ENCODE data around the gene ZCCHC14.
"Not testable (repeated sequence)": the region's sequence is repeated elsewhere in the genome, so short reads cannot be mapped to it uniquely, and the experiment has no call there.

ZCCHC14 gene

DNA sequence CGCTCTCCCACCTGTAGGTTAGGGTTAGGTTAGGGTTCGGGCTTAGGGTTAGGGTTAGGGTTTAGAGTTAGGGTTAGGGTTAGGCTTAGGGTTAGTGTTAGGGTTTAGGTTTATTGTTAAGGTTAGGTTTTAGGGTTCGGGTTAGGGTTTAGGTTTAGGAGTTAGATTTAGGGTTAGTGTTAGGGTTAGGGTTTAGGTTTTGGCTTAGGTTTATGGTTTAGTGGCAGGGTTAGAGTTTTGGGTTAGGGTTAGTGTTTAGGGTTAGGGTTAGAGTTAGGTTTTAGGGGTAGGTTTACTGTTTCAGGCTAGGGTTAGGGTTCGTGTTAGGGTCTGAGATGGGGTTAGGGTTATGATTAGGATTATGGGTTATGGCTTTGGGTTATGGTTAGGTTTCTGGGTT is 31.6 kb upstream of the ZCCHC14 start:
- no peak for DNase-seq (ENCODE audit: low read depth in 2 of 2)

GRCh38 chr16:87523605-87524004 is 30.8 kb upstream of the ZCCHC14 start:
- not testable (repeated sequence) for DNase-seq (ENCODE audit: low read depth in 2 of 2)

GRCh38 chr16:87521764-87522163 is 28.9 kb upstream of the ZCCHC14 start:
- not testable (repeated sequence) for DNase-seq (ENCODE audit: low read depth in 2 of 2)

DNA sequence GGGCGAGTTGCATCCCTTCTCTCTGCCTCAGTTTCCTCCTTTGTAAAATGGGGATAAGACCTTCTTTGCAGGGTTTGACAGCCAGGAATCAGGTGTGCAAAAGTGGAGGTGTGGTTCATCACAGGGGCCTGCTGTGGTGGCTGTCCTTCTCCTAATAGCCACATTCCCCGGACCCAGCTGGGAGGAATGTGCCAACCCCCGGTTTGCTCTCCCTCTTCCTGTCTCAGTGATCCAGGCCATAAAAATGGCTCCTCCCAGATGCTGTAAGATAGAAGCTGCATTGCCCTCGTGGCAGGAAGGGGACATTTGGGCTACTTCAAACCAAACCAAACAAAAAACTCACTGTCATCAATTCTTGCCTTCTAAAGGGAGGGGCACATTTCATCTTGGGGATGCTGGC is 26.3 kb upstream of the ZCCHC14 start:
- not testable (repeated sequence) for DNase-seq (ENCODE audit: low read depth in 2 of 2)

DNA sequence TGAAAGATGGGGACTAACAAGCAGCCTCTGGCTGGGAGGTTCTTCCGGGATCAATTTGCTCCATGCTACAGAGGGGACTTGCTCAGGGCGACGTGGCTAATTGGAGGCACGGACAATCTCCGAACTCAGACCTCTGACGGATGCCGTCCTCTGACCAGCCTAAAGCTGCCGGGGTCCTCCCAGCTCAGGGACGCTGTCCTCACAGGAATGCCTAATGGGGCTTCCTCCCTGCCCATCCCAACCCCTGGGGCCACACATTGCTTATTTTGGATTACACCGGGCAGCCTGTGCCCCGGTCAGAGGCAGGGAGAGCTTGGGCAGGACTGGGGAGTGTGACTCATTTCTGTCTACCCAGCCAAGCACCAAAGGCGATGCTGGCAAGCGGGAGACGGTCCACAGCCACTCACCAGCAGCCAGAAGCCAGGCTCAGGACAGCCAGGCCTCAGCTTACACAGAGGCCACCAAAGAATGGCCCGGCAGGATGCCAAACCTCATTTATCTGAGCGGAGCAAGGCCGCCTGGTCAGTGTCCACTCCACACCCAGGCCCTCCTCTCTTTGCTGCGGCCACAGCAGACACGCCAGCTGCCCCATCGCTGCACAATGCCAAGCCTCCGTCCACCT is 25.7 kb upstream of the ZCCHC14 start:
- DNase-seq (ENCODE audit: low read depth in 2 of 2) = not testable (repeated sequence)

- not testable (repeated sequence) for DNase-seq (ENCODE audit: low read depth in 2 of 2)
Measured at GRCh38 chr16:87517610-87518429, 25.0 kb upstream of the ZCCHC14 start.

DNA sequence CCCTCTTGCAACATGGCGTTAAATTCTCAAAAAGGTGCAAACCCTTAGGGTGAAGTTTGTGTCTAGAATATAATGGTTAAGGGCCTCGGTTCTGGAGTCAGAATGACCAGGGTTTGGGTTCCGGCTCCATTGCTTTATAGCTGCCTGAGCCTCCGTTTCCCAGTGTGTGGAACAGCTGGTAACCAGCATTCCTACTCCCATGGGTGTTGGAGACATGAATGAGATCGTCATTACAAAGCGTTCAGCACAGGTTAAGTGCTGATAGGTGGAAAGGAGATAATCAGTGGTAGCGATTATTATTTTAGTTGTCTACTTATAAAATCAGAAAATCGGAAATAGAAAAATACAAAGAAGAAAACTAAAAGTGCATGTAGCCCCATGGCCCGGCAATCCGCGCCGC is 23.5 kb upstream of the ZCCHC14 start:
- no peak for DNase-seq (ENCODE audit: low read depth in 2 of 2)

- DNase-seq (ENCODE audit: low read depth in 2 of 2) = no peak
Measured at GRCh38 chr16:87515475-87516330, 22.9 kb upstream of the ZCCHC14 start.

GRCh38 chr16:87509778-87510177 is 17.0 kb upstream of the ZCCHC14 start:
- not testable (repeated sequence) for DNase-seq (ENCODE audit: low read depth in 2 of 2)

- no peak for DNase-seq (ENCODE audit: low read depth in 2 of 2)
Measured at GRCh38 chr16:87507351-87508069, 14.7 kb upstream of the ZCCHC14 start.

DNA sequence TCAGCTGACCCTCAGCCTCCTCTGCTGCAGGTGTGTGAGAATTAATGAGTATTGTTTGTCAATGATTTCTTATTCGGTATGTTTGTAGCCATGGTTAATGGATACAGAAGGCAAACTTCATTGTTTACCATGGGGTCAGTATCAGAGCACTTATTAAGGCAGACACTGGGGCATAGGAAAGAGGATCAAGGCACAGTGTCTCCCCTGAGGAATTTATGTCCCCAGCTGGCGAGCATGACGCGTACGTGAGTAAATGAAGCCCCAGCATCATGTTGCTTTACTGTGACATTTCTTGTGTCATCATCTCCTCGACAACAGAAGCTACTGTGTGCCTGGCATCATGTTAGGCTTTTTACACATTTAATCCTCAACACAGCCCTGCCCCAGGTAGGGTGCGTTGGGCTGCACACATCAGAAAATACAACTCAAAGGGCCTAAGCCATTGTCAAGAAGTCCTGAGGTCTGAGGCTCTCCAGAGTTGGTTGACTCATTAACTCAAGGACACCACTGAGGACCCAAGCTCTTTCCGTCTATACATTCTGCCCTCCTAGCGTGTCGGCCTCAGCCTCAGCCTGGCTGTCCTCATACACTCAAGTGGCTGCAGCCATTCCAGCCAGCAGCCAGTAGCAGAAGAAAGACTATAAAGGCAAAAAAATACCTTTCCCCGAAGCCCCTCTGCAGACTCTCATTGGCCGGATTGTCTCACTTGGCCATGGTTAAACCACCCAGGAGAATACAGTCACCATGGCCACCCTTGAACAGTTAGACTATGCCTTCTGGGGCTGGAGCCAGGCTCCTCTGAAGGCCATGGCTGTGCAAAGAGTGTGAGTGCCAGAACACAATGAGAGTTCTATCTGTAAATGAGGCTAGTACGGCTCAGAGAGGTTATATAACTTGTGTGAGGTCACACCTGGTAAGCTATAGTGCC is 13.9 kb upstream of the ZCCHC14 start:
- DNase-seq (ENCODE audit: low read depth in 2 of 2) = no peak

GRCh38 chr16:87505834-87506233 is 13.0 kb upstream of the ZCCHC14 start:
- no peak for DNase-seq (ENCODE audit: low read depth in 2 of 2)

GRCh38 chr16:87503232-87503937 is 10.6 kb upstream of the ZCCHC14 start:
- DNase-seq (ENCODE audit: low read depth in 2 of 2) = not testable (repeated sequence)

GRCh38 chr16:87502308-87502969 is 9.6 kb upstream of the ZCCHC14 start:
- no peak for DNase-seq (ENCODE audit: low read depth in 2 of 2)

DNA sequence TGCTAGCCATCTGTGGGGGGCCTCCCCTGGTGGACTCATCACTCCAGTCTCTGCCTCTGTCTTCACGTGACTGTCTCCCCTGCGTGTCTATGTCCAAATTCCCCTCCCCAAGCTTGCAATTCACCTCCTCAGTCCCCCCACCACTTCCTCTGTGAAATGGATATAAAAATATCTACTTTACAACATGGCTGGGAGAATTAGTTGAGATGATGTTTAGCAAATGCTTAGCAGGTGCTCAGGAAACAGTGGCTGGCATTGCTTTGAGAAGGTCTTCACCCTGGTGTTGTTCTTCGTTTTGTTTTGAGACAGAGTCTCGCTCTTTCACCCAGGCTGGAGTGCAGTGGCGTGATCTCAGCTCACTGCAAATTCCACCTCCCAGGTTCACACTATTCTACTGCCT is 8.3 kb upstream of the ZCCHC14 start:
- DNase-seq (ENCODE audit: low read depth in 2 of 2) = no peak

GRCh38 chr16:87499189-87499486 is 6.3 kb upstream of the ZCCHC14 start:
- DNase-seq (ENCODE audit: low read depth in 2 of 2) = peak; percentile 31 to 42

DNA sequence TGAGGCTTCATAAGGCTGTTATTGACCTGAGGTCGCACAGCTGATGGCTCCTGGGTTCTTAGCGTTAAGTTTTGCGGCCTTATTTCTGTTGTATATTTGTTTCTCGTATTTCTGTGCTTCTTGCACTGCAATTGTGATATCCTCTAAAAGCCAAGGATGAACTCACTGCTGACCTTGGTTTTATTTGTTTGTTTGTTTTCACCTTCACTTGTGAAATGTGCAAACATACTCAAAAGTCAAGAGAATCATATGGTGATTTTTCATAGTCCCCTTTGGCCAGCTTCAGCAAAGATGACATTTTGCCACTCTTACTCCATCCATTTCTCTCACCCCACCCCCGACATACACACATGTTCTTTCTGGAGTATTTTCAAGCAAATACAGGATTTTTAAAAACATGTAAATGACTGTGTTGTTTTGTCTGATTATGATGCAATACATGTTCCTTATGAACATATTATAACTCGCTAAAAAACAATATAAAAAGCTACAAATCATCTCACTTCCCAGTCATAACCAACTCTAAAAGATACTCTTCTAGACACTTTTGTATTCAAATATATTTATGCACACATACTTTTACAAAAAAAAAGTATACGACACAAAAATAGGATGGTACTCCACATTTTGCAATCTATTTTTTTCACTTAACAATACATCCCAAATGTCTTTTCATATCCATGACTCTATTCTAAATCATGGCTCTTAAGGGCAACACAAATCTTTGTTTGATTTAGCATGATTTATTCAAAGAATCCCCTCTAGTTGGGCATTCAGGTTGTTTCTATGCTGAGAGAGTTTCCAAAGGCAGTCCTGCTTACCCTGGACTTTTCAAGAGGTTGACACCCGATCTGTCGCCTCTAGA is 5.7 kb upstream of the ZCCHC14 start:
- no peak for DNase-seq (ENCODE audit: low read depth in 2 of 2)

GRCh38 chr16:87497767-87498290 is 5.0 kb upstream of the ZCCHC14 start:
- DNase-seq (ENCODE audit: low read depth in 2 of 2) = not testable (repeated sequence)

Measured in fibroblast of skin of left biceps (primary cell).